Fibroblast of lung (primary cell): ENCODE measurements around the gene RNF123.

Experiments used
- EZH2 ChIP-seq: IDR thresholded peaks from 2 replicates; pipeline ENCODE4 v1.5.1; 2012; ENCODE audit warnings: low read length, control low read depth, mild to moderate bottlenecking; ENCODE audit errors: missing control alignments
- TF ChIP-seq, protein P1 (sequence below), 2 donors: IDR thresholded peaks in 1 of 2; conservative IDR thresholded peaks in 1 of 2; 1 replicate in 1 of 2; 2 replicates in 1 of 2; pipeline ENCODE4 v1.5.1; 2011 to 2012; ENCODE audit warnings: low read length in 2 of 2, control low read depth in 1 of 2, inconsistent platforms in 1 of 2, low read depth in 1 of 2, mild to moderate bottlenecking in 1 of 2

DNA sequence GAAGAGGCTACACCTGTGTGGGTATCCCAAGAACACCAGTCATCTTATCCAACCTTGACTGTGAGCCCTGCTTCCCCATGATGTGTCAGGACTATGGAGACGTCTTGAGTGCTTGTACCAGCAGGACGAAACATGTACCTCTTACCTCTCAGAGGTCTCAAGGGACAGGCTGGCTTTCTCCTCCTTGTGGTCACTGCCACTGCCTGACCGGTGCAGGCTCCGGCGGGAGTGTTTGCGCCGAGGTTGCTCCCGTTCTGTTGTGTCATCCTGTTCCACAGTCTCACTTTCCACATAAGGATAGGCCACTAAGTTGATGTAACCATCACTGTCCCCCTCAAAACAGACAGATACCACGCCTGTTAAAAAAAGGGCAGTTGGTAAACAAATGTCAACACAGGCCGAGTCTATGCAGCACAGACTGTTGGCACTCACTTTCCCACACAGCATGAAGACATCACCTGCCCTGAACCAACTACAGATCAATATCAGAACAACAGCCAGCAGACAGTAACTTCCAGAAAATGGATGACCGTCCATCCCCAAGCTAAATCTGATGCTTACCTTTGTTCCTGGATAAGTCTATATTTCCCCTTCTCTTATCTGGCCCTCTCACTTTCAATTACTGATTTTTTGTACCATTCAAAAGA lies 48.8 kb downstream of the RNF123 start:
- TF ChIP-seq, protein P1, sequence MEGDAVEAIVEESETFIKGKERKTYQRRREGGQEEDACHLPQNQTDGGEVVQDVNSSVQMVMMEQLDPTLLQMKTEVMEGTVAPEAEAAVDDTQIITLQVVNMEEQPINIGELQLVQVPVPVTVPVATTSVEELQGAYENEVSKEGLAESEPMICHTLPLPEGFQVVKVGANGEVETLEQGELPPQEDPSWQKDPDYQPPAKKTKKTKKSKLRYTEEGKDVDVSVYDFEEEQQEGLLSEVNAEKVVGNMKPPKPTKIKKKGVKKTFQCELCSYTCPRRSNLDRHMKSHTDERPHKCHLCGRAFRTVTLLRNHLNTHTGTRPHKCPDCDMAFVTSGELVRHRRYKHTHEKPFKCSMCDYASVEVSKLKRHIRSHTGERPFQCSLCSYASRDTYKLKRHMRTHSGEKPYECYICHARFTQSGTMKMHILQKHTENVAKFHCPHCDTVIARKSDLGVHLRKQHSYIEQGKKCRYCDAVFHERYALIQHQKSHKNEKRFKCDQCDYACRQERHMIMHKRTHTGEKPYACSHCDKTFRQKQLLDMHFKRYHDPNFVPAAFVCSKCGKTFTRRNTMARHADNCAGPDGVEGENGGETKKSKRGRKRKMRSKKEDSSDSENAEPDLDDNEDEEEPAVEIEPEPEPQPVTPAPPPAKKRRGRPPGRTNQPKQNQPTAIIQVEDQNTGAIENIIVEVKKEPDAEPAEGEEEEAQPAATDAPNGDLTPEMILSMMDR (conservative IDR thresholded peaks at IDR 0.05 in 1 of 2, IDR thresholded peaks at IDR 0.05 in 1 of 2; ENCODE audit: low read depth in 1 of 2, low read length in 2 of 2): no peak
- TF ChIP-seq EZH2: no peak
